Lower lobe of right lung (tissue), 2 donors: ENCODE results near the gene TOPAZ1. TPM values are rescaled to one million over a fixed set of nuclear protein-coding genes. Genes with fewer than 3 reads are reported as not detected.
A peak's percentile ranks its signal among the peaks of the same experiment; 100 is the strongest.

ENCODE experiments used
- ATAC-seq, 2 donors: fragments of 200-7000 bp; cut with Tn5 transposase; one replicate each; pipeline ENCODE4 v1.9.1; 2020 to 2022; ENCODE audit warnings: mild to moderate bottlenecking in 2 of 2, moderate library complexity in 2 of 2
- DNase-seq: peaks from one replicate; pipeline ENCODE4 v3.0.0-alpha.2; 2020
- H3K27ac ChIP-seq: fragments of 200-600 bp; one replicate; pipeline ENCODE4 v1.8.0; 2022
- H3K27me3 ChIP-seq: fragments of 200-600 bp; one replicate; pipeline ENCODE4 v1.8.0; 2022; ENCODE audit warnings: low read depth
- H3K36me3 ChIP-seq: fragments of 200-600 bp; one replicate; pipeline ENCODE4 v1.8.0; 2022; ENCODE audit warnings: mild to moderate bottlenecking
- H3K4me1 ChIP-seq: fragments of 200-600 bp; one replicate; pipeline ENCODE4 v1.8.0; 2022
- H3K4me3 ChIP-seq: fragments of 200-600 bp; one replicate; pipeline ENCODE4 v1.8.0; 2022; ENCODE audit warnings: mild to moderate bottlenecking
- H3K9me3 ChIP-seq: fragments of 200-600 bp; one replicate; pipeline ENCODE4 v1.8.0; 2022
- intact Hi-C: fragments of 100-400 bp; cut with DNase I; formaldehyde crosslinking; loops from one replicate; pipeline ENCODE4 v1.11.0; 2022
- total RNA-seq: library from RNA; stranded (reverse); fragmentation: NEBNext Ultra II Directional; extraction: Animal tissue kit (Norgen Biotek cat#: 25700); gene quantifications from one replicate; pipeline ENCODE4 v1.2.1, GENCODE V29; 2021
- TF ChIP-seq, protein P1 (sequence below): fragments of 200-600 bp; IDR thresholded peaks from one replicate; pipeline ENCODE4 v1.8.0; 2022; ENCODE audit warnings: antibody characterized with exemption, mild to moderate bottlenecking
- donor health status: DM: no; HTN: yes; CAD: no; lungs with severe emphysema.

Gene TOPAZ1
- total RNA-seq, 1 donor from 2014 or later, result not detected

DNA sequence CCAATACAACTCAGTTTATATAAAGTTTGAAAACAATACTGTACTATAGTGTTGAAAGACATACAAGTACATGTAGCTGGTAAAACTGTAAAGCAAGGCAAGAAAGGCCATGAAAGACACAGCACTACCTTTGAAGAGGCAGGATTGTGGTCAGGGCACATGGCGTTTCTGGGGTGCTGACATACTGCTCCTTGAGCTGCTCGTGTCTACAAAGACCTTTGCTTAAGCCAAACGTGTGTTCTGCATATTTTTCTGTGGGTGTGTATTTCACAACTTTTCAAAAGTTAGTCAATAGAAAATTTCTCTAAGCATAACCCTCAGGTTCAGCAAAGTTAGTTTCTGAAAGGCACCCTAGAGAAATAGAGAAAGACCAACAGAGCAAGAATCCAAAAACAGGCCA, 14.1 kb upstream of the TOPAZ1 start:
- intact Hi-C loops, result no loop called here
- ATAC-seq (peak; percentile 71 to 85), DNase-seq (no peak)
- Histone ChIP-seq H3K4me1 (no peaks in the 10 kb centered on the region), H3K36me3 (no peaks in the 10 kb centered on the region), H3K27ac (no peak overlapping the region), H3K27me3 (no peaks in the 10 kb centered on the region), H3K4me3 (no peak overlapping the region), H3K9me3 (no peaks in the 10 kb centered on the region)
- TF ChIP-seq, protein P1, sequence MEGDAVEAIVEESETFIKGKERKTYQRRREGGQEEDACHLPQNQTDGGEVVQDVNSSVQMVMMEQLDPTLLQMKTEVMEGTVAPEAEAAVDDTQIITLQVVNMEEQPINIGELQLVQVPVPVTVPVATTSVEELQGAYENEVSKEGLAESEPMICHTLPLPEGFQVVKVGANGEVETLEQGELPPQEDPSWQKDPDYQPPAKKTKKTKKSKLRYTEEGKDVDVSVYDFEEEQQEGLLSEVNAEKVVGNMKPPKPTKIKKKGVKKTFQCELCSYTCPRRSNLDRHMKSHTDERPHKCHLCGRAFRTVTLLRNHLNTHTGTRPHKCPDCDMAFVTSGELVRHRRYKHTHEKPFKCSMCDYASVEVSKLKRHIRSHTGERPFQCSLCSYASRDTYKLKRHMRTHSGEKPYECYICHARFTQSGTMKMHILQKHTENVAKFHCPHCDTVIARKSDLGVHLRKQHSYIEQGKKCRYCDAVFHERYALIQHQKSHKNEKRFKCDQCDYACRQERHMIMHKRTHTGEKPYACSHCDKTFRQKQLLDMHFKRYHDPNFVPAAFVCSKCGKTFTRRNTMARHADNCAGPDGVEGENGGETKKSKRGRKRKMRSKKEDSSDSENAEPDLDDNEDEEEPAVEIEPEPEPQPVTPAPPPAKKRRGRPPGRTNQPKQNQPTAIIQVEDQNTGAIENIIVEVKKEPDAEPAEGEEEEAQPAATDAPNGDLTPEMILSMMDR, result no peak

DNA sequence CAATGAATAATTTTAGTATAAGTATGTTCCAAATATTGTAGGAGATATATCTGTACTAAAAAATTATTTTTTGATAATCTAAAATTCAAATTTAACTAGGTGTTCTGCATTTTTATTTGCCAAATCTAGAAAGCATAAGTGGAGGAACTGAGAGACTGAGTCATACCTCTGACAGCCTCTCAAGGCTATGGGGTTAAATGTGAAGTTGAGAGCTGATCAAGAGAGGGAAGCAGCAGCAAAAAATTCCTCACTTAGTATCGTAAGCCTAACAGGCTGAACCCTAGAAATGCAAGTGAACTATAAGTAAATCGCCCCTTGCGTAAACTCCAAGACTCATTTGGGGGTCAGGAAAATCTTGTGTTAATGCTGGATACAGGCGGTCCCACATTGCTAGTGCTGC, 12.8 kb upstream of the TOPAZ1 start:
- TF ChIP-seq, protein P1, result no peak
- Histone ChIP-seq H3K36me3 (no peaks in the 10 kb centered on the region), H3K9me3 (no peaks in the 10 kb centered on the region), H3K27ac (no peak overlapping the region), H3K27me3 (no peaks in the 10 kb centered on the region), H3K4me3 (no peak overlapping the region), H3K4me1 (no peaks in the 10 kb centered on the region)
- intact Hi-C loops, result no loop called here
- peak in 1 of 2 donors; percentile 75 for ATAC-seq
- no peak for DNase-seq

DNA sequence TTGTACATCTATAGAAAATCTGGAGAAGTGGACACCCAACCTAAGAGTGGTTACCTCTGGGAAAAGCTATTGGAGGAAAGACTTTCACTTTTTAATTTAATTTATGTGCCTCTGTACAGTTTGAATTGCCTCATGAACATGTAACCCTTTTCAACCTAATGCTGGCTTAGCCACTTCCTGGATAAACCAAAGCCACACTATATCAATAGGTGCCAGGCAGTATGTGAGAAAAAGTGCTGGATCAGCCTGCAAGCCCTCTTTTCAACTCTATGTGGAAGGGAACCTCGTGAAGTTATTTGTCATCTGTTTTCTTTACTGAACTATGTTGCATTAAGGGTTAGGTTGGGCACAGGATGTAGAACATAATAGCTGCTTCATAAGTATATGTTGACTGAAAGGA, 9.3 kb upstream of the TOPAZ1 start:
- DNase-seq, result no peak
- H3K27ac ChIP-seq, result no peak overlapping the region
- peaks cover 11% of the 10 kb centered on the region for H3K4me1 ChIP-seq
- H3K9me3 ChIP-seq, result no peaks in the 10 kb centered on the region
- no peaks in the 10 kb centered on the region for H3K27me3 ChIP-seq
- TF ChIP-seq, protein P1, result no peak
- intact Hi-C loops, result no loop called here
- H3K36me3 ChIP-seq, result no peaks in the 10 kb centered on the region
- no peak overlapping the region for H3K4me3 ChIP-seq
- no peak for ATAC-seq

DNA sequence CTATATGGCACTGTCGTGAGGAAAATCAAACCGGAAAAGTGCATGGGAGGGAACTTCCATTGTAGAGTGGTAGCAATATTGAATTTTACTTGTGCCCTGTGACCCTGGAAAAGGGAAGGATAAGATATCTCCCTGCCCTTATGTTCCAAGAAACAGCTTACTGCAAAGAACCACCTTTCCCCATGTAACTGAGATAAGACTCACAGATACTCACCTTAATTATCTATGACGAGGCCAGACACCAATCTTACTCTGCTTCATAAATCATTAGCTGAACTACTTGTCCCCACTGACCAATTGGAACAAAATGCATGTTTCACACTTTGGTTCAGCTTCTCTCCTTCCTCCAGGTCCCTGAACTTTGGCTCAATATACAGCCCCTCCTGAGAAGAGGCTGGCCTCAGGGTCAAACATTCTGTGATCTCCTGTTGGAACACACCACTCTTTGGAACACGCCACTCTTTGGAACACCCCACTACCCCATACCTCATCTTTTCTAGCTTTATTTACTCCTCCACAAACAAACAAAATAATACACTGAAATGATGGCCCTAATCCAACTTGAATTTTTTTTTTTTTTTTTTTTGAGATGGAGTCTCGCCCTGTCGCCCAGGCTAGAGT, 6.9 kb upstream of the TOPAZ1 start:
- no peaks in the 10 kb centered on the region for H3K9me3 ChIP-seq
- no peak overlapping the region for H3K4me3 ChIP-seq
- TF ChIP-seq, protein P1, result no peak
- intact Hi-C loops, result no loop called here
- DNase-seq (no peak), ATAC-seq (no peak)
- H3K27me3 ChIP-seq, result no peaks in the 10 kb centered on the region
- H3K4me1 ChIP-seq, result peaks cover 11% of the 10 kb centered on the region
- H3K36me3 ChIP-seq, result no peaks in the 10 kb centered on the region
- H3K27ac ChIP-seq, result no peak overlapping the region

DNA sequence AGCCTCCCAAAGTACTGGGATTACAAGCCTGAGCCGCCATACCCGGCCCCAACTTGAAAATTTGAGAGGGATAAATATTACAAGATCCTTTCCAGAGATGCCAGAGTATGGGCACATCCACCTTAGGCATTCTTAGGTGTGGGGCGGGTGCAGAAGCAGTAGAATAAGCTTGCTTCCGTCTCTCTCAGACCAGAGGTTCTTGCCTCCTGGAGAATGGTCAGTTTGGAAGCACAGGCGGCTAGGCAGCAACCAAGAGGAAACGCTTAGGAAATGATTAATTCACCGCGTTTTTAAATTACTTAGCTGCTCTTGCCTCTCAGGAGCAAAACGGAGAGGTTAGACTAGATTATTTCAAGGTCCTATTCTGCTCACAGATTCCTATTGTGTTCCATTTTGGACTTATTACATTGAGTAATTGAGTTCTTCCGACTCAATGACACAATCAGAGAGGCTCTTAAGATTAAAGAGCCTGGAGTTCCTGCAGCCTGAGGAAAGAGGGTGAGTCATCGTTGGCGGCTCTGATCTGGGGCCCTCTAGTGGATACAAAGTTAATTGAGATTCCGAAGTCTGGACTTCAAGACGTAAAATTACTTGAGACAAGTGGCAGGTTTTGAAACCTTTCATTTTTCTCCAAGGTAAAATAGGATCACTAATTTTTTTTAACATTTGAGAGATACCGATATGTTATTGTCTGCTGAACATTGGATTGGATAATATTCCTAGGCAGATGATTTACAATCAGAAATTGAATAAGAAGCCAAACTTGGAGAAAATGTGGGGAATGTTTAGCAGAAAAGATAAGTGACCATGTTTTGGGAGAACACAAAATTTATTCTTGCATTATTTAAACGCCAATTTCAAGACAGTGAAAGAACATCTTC, 5.8 kb upstream of the TOPAZ1 start:
- Histone ChIP-seq H3K36me3 (no peaks in the 10 kb centered on the region), H3K4me1 (peaks cover 11% of the 10 kb centered on the region), H3K9me3 (no peaks in the 10 kb centered on the region), H3K4me3 (no peak overlapping the region), H3K27me3 (no peaks in the 10 kb centered on the region), H3K27ac (peak overlapping the region; percentile 59)
- ATAC-seq (peak; percentile 94 to 97), DNase-seq (peak; percentile 71)
- intact Hi-C loops, result no loop called here
- TF ChIP-seq, protein P1, result peak; percentile 74
